Measurements from ENCODE around the gene UBA3.

Gene UBA3

DNA sequence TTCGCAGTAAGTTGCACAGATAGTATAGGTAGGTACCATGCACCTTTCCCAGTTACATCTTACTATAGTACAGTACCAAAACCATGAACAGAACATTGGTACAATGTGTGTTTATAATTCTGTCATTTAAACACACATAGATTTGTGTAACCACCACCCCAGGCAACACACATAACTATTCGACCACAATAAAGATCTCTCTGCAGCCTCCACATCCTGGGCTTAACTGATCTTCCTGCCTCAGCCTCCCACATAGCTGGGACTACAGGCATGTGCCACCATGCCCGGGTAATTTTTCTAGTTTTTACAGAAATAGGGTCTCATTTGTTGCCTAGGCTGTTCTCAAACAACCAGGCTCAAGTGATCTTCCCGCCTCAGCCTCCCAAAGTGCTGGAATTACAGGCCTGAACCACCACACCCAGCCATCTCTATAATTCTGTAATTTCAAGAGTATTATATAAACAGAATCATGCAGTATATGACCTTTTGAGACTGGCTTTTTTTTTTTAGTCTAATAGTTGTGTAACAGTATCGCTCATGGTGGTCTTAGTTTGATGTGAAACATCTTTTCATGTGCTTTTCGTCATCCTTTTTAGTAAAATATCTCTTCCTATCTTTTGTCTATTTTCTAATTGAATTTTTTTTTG, 14.7 kb downstream of the UBA3 start:
- DNase-seq = no peak

DNA sequence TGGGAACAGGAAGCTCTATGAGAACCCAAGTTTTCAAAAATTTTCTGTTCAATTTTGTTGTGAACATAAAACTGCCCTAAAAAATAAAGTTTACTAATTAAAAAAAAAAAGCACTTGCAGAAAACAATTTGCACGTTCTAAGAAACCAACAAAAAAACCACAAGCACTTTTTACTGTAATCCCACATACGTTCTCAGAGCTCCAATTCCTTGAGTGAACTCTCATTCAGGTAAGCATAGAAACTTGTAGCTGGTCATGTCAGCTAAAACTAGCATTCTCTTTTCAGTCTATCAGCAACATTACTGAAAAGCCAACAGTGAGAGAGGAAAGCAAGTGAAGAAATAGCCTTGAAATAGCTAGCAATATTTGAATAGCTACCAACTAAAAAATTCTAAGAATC, 16.5 kb downstream of the UBA3 start:
- no peak for DNase-seq

DNA sequence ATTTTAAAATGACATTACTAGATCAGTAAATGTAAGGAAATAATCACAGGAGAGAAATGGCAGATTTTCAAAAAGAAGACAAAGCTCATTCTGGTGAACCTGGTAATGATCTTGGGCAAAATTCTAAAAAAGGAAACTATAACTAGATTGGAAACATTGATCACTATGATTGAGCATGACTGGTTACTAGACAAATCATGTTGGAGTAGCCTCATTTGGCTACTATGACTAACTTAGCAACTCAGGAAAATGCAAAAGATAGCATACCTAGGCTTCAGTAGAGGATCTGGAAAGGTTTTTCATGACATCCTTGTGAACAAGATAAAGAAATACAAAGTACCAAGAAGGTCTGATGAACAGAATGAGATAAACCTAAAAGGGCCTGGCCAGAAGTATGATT, 20.5 kb downstream of the UBA3 start:
- no peak for DNase-seq

DNA sequence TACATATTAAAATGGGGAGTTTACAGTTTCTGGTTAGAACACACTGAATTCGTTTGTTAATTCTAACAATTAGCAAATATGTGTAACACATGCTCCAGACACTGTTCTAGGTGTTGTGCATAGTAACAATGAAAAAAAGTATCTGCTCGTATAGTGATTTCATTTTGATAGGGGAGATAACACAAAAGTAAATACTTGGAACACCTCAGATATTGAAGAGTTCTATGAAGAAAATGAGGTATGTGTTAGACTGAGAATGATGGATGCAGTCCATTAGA, 21.3 kb downstream of the UBA3 start:
- DNase-seq = no peak

DNA sequence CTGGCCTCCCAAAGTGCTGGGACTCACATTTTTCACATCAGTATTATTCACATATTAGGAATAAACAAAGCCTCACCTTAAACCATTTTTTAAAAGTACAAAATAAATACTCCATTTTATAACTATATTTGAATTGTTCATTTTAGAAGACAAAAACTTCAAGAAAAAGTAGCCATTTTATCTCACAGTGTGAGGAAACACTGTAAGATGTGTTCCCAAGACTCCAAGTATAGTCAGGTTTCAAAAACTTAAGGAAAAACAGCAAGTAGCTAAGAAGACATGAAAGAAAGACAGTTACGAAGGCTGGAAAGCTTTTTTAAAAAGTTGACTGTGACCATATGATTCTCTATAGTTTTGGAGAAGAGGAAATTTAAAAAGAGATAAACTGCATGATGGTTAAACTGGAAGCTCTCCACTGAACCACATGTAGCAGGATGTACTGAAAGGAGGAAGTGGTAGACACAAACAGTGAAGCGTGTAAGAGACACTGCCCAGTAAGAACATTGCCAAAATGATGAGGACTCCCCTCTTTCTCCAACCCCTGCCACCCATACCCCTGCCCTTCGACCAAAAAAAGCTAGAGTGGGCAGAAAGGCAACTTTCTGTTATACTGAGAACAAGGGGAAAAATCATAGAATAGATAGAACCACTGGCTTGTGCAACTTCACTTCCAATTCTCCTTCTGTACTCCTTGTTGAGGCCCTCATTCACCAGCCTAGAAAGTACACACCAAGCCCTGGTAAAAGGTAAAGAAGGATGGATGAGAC, 21.8 kb downstream of the UBA3 start:
- DNase-seq = no peak

DNA sequence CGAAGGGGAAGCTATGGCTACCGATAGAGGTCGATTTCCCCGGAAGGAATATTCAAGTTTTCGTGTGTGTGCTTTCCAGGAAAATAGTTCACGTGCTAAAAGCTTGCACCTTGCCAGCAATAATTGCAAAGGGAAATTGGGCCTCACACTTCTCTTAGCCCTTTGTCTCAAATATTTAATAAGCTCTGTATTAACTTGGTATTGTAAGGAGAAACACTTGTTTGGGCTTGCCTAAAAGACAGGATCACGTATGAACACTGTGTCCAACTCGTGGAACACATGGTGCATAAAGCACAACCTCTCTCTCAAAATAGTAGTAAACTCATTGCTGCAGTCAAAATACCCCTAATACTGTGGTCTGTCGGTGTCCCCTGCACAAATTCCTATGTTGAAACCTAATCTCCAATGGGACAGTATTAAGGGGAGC, 27.7 kb downstream of the UBA3 start:
- no peak for DNase-seq

DNA sequence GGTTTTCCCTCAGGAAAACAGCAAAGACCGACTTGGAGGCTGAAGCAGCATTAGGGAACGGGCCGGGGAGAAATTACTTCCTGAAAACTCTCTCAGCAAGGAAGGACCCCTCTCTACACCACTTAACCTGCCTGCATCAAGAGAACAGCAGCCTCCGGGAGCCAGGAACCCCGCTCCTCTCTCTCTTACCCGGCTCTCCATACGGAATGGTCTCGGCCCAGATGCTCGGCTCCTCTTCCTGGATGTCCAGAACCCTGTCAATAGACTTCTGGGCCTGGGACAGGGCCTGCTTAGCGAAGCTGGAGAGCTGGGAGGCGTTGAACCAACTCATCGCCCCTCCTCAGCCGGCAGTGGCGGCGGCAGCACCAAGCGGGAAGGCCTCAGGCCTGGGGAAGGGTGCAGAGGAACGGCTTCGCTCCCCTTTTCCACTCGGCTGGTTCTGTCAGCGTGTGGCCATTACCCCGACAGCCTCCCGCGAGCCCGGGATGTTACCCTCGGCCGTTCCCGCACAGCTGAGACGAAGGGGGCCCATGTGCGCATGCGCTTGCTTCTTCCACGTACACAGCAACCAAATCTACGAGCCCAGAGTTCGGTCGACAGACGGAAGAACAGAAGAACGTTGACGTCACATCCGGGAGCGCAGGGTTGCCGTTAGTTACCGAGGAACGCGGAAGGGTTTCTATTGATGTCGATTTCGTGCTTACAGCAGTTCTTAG, 28.3 kb downstream of the UBA3 start, which contains the start of gene TMF1:
TMF1 (minus strand) TSS at position 578 of the 716 bp plus-strand sequence; CDS start at position 331, 247 bp downstream.
- no peak for DNase-seq

DNA sequence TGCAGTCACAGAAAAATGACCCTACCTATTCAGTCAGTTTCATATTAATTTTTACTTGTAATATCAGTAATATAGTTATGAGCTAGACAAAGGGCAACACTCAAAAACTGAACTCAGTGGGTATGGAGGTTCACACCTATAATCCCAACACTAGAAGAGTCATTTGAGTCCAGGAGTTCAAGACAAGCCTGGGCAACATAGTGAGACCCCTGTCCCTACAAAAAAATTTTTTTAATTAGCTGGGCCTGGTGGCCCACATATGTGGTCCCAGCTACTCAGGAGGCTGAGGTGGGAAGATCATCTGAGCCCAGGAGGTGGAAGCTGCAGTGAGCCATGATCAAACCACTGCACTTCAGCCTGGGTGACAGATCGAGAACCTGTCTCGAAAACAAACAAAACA, 31.2 kb downstream of the UBA3 start:
- DNase-seq = no peak

DNA sequence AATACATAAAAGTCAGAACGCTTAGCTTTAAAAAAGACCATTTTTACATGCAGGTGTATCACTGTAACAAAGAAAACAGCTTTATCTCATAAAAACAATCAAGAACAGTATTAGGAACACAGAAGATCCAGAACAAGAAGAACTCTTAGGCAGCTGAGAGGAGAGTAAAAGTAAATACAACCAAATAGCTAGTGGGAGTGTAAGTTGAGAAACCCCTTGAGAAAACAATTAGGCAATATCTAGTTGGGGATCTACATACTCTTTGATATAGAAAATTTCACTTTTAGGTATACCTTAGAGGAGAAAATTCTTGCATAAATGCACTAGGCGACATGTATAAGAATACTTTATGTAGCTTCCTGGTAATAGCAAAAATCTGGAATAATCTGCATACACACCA, 35.6 kb downstream of the UBA3 start:
- DNase-seq = no peak

DNA sequence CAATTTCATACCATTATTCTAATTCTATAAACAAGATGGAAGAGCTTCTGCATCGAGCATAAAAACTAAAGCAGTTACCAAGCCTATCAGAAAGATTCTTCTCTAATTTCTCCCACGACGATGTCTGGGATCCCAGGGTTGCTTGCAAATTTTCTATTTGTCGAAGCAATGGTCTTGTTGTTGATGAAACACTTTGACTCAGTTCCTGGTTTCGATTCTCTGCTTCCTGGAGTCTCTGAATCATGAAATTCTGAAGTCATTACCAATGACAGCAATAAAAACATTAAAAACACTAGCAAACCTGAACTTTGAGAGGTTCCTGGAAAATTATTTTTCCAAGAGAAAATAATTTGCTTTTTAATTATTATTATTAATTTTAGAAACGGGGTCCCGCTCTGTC, 46.7 kb downstream of the UBA3 start:
- DNase-seq = no peak

DNA sequence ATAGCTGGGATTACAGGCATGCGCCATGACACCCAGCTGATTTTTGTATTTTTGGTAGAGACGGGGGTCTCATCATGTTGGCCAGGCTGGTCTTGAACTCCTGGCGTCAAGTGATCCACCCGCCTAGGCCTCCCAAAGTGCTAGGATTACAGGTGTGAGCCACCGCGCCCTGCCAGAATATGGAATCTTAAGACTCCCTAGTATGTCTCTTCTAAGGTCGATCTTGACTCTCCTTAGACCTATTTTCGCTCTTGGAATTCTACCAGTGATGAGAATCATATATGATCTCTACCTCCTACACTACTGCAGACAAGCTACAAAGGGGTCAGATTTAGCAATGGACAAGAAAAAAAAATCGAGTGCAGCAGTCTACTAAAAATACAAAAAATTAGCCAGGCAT, 47.4 kb downstream of the UBA3 start:
- DNase-seq = no peak

DNA sequence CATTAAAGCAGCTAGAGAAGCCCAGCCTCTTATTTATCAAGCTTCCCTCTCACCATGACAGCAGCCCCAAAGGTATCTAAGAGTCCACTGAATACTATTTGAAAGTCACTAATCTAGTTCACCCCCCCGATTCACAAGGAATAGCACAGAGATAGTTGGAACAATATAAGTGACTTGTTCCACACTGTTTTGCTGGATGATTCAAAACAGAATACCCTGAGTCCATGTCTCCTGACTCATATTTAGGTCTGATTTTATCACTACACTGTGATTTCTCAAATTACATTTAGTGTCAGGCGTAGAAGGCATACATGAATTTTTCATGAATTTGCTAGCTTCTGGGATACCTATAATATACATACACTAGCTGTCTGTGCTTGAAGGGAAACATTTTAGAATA, 48.0 kb downstream of the UBA3 start:
- no peak for DNase-seq

DNA sequence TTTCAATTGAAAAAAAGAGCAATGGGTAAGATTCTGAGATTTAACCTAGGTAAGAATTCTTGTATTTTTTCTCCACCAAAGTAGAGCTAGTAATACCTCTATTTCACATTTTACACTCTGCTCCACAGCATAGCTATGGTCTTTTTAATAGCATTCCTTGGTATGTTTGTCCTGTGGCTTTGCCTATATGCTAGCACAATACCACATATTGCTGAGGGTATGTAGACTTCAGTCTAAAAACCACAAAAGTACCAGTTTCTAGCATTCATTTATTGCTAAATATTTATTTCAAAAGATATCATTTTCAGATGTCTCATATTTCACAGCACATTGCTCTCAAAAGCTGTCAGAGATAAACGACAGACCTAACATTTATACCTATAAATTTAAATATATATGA, 48.5 kb downstream of the UBA3 start:
- DNase-seq = no peak

DNA sequence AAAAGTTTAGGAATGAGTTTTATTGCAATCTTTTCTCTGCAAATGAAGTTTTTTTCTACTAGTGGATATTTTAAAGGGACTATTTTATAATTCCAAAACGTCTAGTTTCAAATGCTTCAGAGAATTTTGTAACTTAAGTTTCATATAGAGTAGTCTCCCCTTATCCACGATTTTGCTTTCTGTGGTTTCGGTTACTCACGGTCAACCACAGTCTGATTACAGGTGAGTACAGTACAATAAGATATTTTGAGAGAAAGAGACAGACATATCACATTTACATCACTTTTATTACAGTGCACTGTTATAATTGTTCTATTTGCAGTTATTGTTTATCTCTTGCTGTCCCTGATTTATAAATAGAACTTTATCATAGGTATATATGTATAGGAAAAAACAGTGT, 59.3 kb downstream of the UBA3 start:
- no peak for DNase-seq

DNA sequence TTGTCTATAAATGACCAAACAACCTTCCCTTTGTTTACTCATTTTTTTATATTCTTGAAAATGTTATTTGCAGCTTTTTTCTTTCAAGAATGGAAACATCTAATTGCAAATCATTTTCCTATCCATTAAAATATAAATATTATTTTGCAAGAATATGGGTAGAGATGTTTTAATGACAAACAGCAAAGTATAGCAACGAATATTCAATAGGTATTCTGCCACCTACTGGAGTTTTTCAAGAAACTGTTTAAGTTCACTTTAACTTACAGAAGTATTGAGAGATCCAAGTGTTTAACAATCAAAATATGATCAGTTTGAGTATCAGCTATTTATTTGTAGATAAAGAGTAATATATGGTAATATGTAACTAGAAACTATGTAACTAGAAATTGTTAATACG, 59.7 kb downstream of the UBA3 start:
- DNase-seq = no peak

DNA sequence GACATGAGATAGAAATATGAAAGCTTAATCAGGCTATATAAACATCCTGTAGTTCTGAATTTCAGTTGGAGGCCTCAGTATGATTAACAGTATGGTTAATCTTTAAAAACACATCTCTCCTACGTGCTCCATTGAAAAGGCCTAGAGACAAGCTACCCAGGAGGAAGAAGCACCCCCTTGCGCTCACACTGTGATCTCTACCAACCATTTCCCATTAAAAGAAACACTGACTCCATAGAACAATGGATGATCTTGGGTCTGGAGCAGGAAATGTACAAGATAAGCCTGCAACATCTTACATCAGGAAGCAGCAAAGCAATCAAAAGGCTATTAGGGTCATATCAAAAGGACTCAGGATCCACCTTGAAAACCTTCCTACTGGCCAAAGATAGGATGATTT, 63.3 kb downstream of the UBA3 start:
- no peak for DNase-seq

DNA sequence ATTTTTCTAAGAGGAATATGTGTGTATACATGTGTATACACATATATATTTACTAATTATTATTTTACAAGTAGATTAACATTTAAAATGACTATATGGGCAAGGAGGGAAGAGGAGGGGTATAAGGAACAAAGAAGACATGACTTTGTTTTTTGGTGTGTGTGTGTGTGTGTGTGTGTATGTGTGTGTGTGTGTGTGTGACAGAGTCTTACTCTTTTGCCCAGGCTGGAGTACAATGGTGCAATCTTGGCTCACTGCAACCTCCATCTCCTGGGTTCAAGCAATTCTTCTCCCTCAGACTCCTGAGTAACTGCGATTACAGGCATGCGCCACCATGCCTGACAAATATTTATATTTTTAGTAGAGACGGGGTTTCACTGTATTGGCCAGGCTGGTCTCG, 64.1 kb downstream of the UBA3 start:
- DNase-seq = no peak

DNA sequence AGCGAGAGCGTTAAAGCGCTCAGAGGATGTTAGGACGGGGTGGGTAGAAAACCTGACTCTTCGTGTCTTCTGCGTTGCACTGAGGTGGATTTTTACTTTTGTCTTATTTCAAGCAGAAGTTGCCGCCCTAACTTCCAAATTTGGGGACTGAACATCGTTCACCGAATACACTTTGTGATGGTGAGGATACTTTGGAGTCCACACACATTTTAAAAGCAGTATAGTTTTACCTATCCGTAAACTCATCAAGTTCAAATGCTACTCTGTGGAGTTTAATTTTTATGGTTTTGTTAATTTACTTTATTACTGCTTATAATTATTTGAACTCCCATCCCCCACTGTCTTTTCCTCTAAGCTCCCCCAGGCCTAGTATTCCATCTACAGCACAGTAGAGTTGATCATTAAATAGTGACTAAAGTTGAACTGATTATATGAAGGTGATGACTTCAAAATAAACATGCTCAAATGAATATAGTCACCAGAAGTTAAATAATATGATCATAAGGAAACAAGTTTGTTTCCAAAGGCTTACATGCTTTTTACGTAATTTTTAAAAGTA, 66.1 kb downstream of the UBA3 start:
- no peak for DNase-seq

DNA sequence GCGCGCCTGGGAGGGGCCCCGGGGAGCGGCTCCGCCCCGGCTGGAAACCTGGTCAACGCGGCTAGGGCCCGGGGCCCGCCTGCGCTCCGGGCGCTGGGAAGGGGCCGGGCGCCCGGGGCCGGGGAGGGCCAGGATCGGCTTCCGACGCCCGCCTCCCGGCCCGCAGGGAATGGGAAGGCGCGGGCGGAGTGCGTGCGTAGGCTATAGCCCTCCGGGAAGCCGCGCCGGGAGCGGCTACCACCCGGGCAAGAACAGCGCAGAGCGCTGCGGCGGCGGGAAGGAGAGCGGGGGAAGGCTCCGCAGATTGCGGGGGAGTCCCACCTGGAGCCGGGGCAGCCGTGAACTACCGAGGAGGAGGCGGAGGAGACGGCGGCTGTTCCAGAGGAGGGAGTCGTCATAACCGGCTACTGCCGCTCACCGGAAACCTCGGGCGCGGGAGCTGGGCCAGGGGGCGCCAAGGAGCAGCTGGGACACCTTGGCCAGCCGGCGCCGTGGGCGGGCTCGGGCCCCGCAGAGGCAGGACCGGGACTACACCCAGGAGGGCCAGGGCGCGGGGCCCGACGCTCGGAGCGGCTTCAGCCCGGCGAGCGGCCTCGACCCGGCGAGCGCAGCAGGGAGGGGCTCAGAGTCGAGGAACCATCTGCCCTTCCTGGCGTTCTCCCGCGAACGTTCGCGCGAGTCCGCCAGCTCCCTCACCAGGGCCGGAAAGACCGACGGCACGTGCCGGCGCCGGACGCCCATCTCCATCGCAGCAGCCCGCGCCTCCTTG, 66.7 kb downstream of the UBA3 start, which contains the start of gene EOGT:
EOGT (minus strand) TSS at position 432 of the 769 bp plus-strand sequence. CDS start 3,838 bp downstream, outside the sequence.
- DNase-seq = peak; percentile 42

DNA sequence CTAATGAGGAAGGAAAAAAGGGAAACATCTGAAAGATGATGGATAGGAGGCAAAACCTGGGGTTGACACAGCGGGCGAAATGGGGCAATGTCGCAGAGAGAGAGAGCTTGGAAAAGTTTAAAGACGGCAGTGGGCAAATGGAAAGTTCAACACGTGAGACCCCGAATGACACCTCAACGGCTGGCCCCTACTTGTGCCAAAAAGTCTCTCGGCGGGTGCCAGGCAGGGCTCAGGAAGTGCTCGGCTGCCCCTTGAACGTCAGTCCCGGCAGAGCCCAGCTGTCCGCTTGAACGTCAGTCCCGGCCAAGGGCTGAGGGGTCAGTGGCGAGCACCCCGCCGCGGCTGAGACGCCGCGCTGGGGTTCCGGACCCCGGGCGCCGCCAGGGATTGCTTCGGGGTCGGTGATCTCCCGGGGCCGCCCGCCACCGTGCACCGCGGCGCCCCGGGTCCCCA, 67.3 kb downstream of the UBA3 start:
- DNase-seq = no peak

DNA sequence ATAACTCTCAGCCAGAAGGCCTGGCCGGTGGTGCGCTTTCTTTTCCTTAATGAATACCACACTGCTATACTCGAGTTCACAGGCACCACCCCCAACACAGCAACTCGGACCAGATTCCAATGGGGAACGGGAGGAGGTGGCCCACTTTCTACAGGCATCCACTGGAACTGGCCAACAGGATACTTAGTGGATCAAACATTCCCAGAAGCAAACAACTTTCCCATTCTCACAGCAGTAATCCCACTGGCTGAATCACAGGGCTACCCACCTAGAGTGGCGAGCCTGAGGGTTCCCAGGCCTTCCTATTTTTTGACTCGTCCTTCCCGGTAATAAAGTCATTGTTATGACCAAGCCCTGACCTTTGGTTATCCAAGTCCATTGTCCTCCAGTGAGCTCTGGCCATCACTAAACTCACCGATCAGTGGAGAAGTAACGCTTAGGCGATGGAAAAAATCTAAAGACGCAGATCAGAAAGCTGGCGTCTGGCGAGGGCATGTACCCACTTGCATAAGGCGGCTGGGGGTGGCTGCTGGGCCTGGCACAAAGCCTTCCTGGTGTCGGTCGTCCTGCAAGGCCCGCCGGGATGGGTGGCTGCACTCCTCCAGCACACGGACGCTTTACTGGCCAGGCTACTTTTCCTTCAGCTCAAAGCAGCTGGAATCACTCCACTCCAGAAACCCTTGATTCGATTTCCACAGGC, 67.9 kb downstream of the UBA3 start:
- no peak for DNase-seq

DNA sequence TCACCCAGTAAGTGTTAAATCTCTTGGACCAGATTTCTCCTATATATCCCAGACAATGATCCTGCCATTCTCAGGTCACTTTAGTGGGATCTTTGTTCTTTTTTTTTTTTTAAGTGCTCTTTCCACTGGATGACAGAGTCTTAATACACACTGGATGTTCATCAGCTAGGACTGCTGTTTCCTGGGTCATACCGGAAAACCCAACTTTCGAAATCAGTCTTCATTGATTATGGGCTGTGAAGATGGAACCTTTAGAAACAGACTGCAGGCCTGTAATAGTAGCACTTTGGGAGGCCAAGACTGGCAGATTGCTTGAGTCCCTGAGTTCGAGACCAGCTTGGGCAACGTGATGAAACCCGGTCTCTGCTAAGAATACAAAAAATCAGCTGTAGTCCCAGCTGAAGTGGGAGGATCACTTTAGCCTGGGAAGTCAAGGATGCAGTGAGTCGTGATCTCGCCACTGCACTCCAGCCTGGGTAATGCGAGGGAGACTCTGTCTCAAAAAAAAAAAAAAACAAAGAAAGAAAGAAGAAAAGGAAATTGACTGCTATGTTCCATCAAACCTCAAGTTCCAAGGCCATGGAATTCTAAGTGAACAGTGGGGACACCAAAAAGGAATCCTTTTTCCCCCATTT, 69.0 kb downstream of the UBA3 start:
- DNase-seq = no peak
